ENCODE results near the gene STIP1. TPM values are rescaled to one million over a fixed set of nuclear protein-coding genes. Genes with fewer than 3 reads are reported as not detected.
A peak's percentile ranks its signal among the peaks of the same experiment; 100 is the strongest.

STIP1 gene
- total RNA-seq, 6 experiments from 2014 or later = 27.6 to 110 (median 59.4) TPM

- intact Hi-C loops (cut with DNase I) = no loop called here
- peak; percentile 90 to 96 (median 95) for DNase-seq
- TF ChIP-seq POLR2A (IDR thresholded peaks at IDR 0.05) (peak; percentile 72), CTCF (IDR thresholded peaks at IDR 0.05) (no peak)
Observed at GRCh38 chr11:64237484-64237951, 51.5 kb downstream of the STIP1 start.

GRCh38 chr11:64238076-64238475, 52.1 kb downstream of the STIP1 start:
- Histone ChIP-seq H3K9me3 (no peaks in the 10 kb centered on the region), H3K4me3 (no peak overlapping the region), H3K27ac (peak overlapping the region in 2 of 3 donors; percentile 5 to 97), H3K27me3 (no peaks in the 10 kb centered on the region), H3K36me3 (no peaks in the 10 kb centered on the region), H3K4me1 (peaks cover 0 to 42% (median 14%) of the 10 kb centered on the region in 4 donors)
- DNase-seq (peak in 2 of 3 donors; percentile 26 to 56), ATAC-seq (no peak)
- 33% methylated on average over 3 of the region's 9 CpGs for WGBS (ENCODE audit: insufficient coverage, low coverage, low lambda C conversion rate, missing lambda C conversion rate)
- intact Hi-C loops (cut with DNase I) = no loop called here
- TF ChIP-seq CTCF (IDR thresholded peaks at IDR 0.05) = no peak
- TF ChIP-seq POLR2A (IDR thresholded peaks at IDR 0.05) = no peak

More at GRCh38 chr11:64237484-64237951, 51.5 kb downstream of the STIP1 start:
- H3K27me3 ChIP-seq = no peaks in the 10 kb centered on the region
- WGBS (ENCODE audit: insufficient coverage, low coverage, low lambda C conversion rate, missing lambda C conversion rate) = 41% methylated on average over 11 of the region's 12 CpGs
- peak; percentile 29 to 48 (median 37) for ATAC-seq
- H3K4me3 ChIP-seq = no peak overlapping the region
- H3K27ac ChIP-seq = peak overlapping the region in 2 of 3 donors; percentile 5 to 97
- H3K4me1 ChIP-seq = peaks cover 0 to 40% (median 12%) of the 10 kb centered on the region in 4 donors
- no peaks in the 10 kb centered on the region for H3K36me3 ChIP-seq
- no peaks in the 10 kb centered on the region for H3K9me3 ChIP-seq

GRCh38 chr11:64238999-64239398, 53.0 kb downstream of the STIP1 start:
- Histone ChIP-seq H3K27ac (peak overlapping the region in 2 of 3 donors; percentile 97 to 98), H3K4me3 (no peak overlapping the region), H3K36me3 (peaks cover 0 to 5% (median 2%) of the 10 kb centered on the region in 4 donors), H3K27me3 (no peaks in the 10 kb centered on the region), H3K9me3 (no peaks in the 10 kb centered on the region), H3K4me1 (peaks cover 0 to 40% (median 14%) of the 10 kb centered on the region in 4 donors)
- TF ChIP-seq POLR2A (IDR thresholded peaks at IDR 0.05) = no peak
- DNase-seq = no peak
- no peak for ATAC-seq
- intact Hi-C loops (cut with DNase I) = no loop called here
- WGBS (ENCODE audit: insufficient coverage, low coverage, low lambda C conversion rate, missing lambda C conversion rate) = no CpG with 5 or more reads among the region's 5 CpGs

GRCh38 chr11:64239662-64240434, 53.9 kb downstream of the STIP1 start:
- peak overlapping the region; percentile 96 to 98 (median 97) for H3K27ac ChIP-seq
- no peak for TF ChIP-seq POLR2A (IDR thresholded peaks at IDR 0.05)
- no peak for TF ChIP-seq CTCF (IDR thresholded peaks at IDR 0.05)
- H3K4me1 ChIP-seq = peaks cover 0 to 38% (median 14%) of the 10 kb centered on the region in 4 donors
- no peaks in the 10 kb centered on the region for H3K9me3 ChIP-seq
- ATAC-seq = no peak
- H3K36me3 ChIP-seq = peaks cover 0 to 5% (median 2%) of the 10 kb centered on the region in 4 donors
- DNase-seq = peak in 1 of 3 donors; percentile 43
- intact Hi-C loops (cut with DNase I) = no loop called here
- 57% methylated on average over 4 of the region's 11 CpGs for WGBS (ENCODE audit: insufficient coverage, low coverage, low lambda C conversion rate, missing lambda C conversion rate)
- H3K4me3 ChIP-seq = peak overlapping the region; percentile 93 to 98 (median 98)
- H3K27me3 ChIP-seq = no peaks in the 10 kb centered on the region
